Measurements from ENCODE around the gene COMTD1. TPM values are rescaled to one million over a fixed set of nuclear protein-coding genes. Genes with fewer than 3 reads are reported as not detected.
"Not testable (repeated sequence)": the region's sequence is repeated elsewhere in the genome, so short reads cannot be mapped to it uniquely, and the experiment has no call there.

The COMTD1 gene
- total RNA-seq, 2 experiments from 2014 or later = 33.2 to 34.8 TPM

GRCh38 chr10:75209921-75210281 lies 25.9 kb downstream of the COMTD1 start:
- Mint-ChIP-seq H3K27me3 (ENCODE audit: low read depth) (no peaks in the 10 kb centered on the region), H3K4me3 (peak overlapping the region; percentile 100), H3K36me3 (ENCODE audit: low read depth) (peaks cover 28% of the 10 kb centered on the region), H3K9me3 (no peaks in the 10 kb centered on the region), H3K4me1 (ENCODE audit: low read depth) (peaks cover 42% of the 10 kb centered on the region), H3K27ac (peak overlapping the region; percentile 99)
- intact Hi-C loops (cut with micrococcal nuclease) = loop anchor here (1.0 to 2.0 kb wide), 7 partner anchors 20 to 625 kb away; partner anchors contain the start of gene KAT6B
- CTCF ChIA-PET = interaction anchor here (0.6 to 5.4 kb wide), 7 partner anchors 12 to 99 kb away, joined by 3 to 38 read pairs (median 5); partner anchors contain the start of gene COMTD1
- peak; percentile 73 for DNase-seq

DNA sequence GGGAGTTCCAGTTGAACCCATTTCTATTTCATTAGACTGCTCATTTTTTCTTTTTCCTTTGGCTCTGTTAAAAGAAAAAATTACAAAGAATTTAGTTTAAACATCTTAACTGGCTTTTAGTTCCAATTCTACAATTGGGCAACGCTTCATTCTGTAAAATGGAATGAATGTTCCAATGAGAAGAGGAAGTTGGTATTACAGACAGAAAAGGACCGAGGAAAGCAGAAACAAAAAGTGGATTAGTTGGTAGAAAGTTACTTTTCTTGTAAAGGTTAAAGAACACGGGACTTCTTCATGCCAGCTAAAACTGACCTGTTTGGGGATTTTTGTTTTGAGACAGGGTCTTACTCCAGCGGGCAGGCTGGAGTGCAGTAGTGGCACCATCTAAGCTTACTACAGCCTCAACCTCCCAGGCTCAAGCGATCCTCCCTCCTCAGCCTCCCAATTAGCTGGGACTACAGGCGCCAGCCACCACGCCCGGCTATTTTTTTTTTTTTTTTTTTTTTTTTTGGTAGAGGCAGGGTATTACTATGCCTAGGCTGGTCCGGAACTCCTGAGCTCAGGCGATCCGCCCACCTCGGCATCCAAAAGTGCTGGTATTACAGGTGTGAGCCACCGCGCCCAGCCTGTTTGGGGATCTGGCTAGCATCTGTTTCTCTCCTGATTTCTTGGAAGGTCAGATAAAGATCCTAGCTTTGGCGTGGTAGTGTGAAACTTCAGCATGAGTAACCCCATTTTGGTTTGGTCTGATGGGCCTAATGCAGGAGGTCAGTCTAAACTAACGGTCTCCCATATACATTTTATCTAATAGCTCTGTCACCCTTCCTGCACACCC lies 26.5 kb downstream of the COMTD1 start:
- intact Hi-C loops (cut with micrococcal nuclease) = no loop called here
- H3K4me3 Mint-ChIP-seq = peak overlapping the region; percentile 100
- H3K36me3 Mint-ChIP-seq (ENCODE audit: low read depth) = peaks cover 24% of the 10 kb centered on the region
- CTCF ChIA-PET = interaction anchor here (0.6 to 5.4 kb wide), 9 partner anchors 17 to 660 kb away, joined by 3 to 38 read pairs (median 5); partner anchors contain the start of gene COMTD1
- peaks cover 38% of the 10 kb centered on the region for H3K4me1 Mint-ChIP-seq (ENCODE audit: low read depth)
- no peak for DNase-seq
- no peaks in the 10 kb centered on the region for H3K9me3 Mint-ChIP-seq
- H3K27ac Mint-ChIP-seq = peak overlapping the region; percentile 99
- H3K27me3 Mint-ChIP-seq (ENCODE audit: low read depth) = no peaks in the 10 kb centered on the region

GRCh38 chr10:75208181-75208580 lies 27.6 kb downstream of the COMTD1 start:
- H3K9me3 Mint-ChIP-seq = no peaks in the 10 kb centered on the region
- H3K36me3 Mint-ChIP-seq (ENCODE audit: low read depth) = peaks cover 18% of the 10 kb centered on the region
- no peaks in the 10 kb centered on the region for H3K27me3 Mint-ChIP-seq (ENCODE audit: low read depth)
- no peak for DNase-seq
- no peak overlapping the region for H3K4me3 Mint-ChIP-seq
- H3K27ac Mint-ChIP-seq = no peak overlapping the region
- peaks cover 31% of the 10 kb centered on the region for H3K4me1 Mint-ChIP-seq (ENCODE audit: low read depth)
- CTCF ChIA-PET = interaction anchor here (1.5 to 5.4 kb wide), 3 partner anchors 13 to 27 kb away, joined by 3 to 38 read pairs (median 11); partner anchors contain the start of gene COMTD1
- intact Hi-C loops (cut with micrococcal nuclease) = no loop called here

DNA sequence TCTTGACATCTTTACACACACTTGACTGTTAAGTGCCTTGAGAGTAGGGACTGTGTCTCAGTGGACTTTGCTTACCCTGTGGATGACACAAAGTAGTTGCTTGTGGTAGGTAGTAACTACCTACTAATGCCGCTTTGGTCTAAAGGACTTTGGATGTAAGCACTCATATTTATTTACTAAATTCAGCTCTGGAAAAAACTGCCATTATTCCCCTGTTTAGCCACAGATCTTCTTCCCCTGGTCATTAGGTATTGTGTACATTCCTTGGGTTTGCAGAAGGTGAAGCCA lies 28.0 kb downstream of the COMTD1 start:
- CTCF ChIA-PET = interaction anchor here (1.5 to 2.4 kb wide), 2 partner anchors 13 to 20 kb away, joined by 3 to 11 read pairs; no protein-coding TSS in a partner anchor
- H3K27me3 Mint-ChIP-seq (ENCODE audit: low read depth) = no peaks in the 10 kb centered on the region
- H3K4me3 Mint-ChIP-seq = no peak overlapping the region
- peaks cover 27% of the 10 kb centered on the region for H3K4me1 Mint-ChIP-seq (ENCODE audit: low read depth)
- DNase-seq = no peak
- no peak overlapping the region for H3K27ac Mint-ChIP-seq
- intact Hi-C loops (cut with micrococcal nuclease) = no loop called here
- peaks cover 17% of the 10 kb centered on the region for H3K36me3 Mint-ChIP-seq (ENCODE audit: low read depth)
- no peaks in the 10 kb centered on the region for H3K9me3 Mint-ChIP-seq

- Mint-ChIP-seq H3K36me3 (ENCODE audit: low read depth) (peaks cover 13% of the 10 kb centered on the region), H3K27me3 (ENCODE audit: low read depth) (no peaks in the 10 kb centered on the region), H3K9me3 (no peaks in the 10 kb centered on the region), H3K27ac (no peak overlapping the region), H3K4me3 (no peak overlapping the region), H3K4me1 (ENCODE audit: low read depth) (peaks cover 22% of the 10 kb centered on the region)
- DNase-seq = no peak
- CTCF ChIA-PET = interaction anchor here (1.5 to 2.4 kb wide), 2 partner anchors 12 to 19 kb away, joined by 3 to 11 read pairs; no protein-coding TSS in a partner anchor
- intact Hi-C loops (cut with micrococcal nuclease) = no loop called here
Observed at GRCh38 chr10:75207079-75207856, 28.5 kb downstream of the COMTD1 start.

DNA sequence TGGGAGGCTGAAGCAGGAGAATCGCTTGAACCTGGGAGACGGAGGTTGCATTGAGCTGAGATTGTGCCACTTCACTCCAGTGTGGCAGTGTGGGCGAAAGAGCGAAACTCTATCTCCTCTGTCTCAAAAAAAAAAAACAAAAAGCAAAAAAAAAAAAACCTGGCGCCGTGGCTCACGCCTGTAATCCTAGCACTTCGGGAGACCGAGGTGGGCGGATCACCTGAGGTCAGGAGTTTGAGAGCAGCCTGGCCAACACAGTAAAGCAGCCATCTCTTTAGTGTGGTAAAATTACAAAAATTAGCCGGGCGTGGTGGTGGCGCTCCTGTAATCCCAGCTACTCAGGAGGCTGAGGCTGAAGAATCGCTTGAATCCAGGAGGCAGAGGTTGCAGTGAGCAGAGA lies 29.1 kb downstream of the COMTD1 start:
- H3K4me1 Mint-ChIP-seq (ENCODE audit: low read depth) = peaks cover 15% of the 10 kb centered on the region
- H3K36me3 Mint-ChIP-seq (ENCODE audit: low read depth); H3K4me3 Mint-ChIP-seq; H3K9me3 Mint-ChIP-seq; intact Hi-C loops (cut with micrococcal nuclease); H3K27ac Mint-ChIP-seq; DNase-seq; H3K27me3 Mint-ChIP-seq (ENCODE audit: low read depth): not testable (repeated sequence)
- CTCF ChIA-PET = interaction anchor here (0.6 to 2.4 kb wide), 2 partner anchors 19 to 944 kb away, joined by 4 to 11 read pairs; no protein-coding TSS in a partner anchor

DNA sequence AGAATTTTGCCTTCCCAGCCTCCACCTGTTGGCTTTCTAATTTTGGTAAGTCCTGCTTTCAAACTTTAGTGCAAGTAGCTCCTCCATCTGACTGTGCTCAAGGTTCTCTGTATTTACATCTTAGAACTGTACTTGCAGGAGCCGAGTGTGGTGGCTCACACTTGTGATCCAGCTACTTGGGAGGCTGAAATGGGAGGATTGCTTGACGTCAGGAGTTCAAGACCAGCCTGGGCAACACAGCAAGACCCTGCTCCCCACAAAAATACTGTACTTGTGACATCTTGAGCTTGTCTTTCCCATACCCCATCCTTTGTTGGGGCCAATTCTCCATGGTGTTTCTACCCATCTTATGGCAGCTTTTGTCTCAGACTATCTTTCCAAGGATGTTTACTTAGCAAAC lies 29.8 kb downstream of the COMTD1 start:
- no peaks in the 10 kb centered on the region for H3K27me3 Mint-ChIP-seq (ENCODE audit: low read depth)
- H3K4me3 Mint-ChIP-seq = no peak overlapping the region
- H3K27ac Mint-ChIP-seq = no peak overlapping the region
- intact Hi-C loops (cut with micrococcal nuclease) = no loop called here
- peaks cover 11% of the 10 kb centered on the region for H3K4me1 Mint-ChIP-seq (ENCODE audit: low read depth)
- H3K9me3 Mint-ChIP-seq = no peaks in the 10 kb centered on the region
- no peak for DNase-seq
- CTCF ChIA-PET = interaction anchor here (0.6 kb wide), 1 partner anchor 943 kb away, joined by 4 read pairs; no protein-coding TSS in a partner anchor
- peaks cover under 1% of the 10 kb centered on the region for H3K36me3 Mint-ChIP-seq (ENCODE audit: low read depth)

DNA sequence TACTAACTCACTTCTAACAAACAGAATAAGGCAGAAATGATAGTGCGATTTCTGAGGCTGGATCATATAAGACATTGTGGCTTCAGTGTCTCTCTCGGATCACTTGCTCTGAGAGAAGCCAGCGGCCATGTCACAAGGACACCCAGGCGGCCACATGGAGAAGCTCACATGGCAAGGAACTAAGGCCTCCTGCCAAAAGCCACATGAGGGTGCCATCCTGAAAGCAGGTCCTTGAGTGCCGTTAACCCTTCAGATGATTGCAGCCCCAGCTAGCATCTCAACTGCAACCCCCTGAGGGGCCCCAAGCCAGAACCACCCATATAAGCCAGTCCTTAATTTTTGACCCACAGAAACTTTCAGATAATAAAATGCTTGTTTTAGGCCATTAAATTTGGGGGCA lies 32.0 kb downstream of the COMTD1 start:
- Mint-ChIP-seq H3K27ac (no peak overlapping the region), H3K27me3 (ENCODE audit: low read depth) (no peaks in the 10 kb centered on the region), H3K4me3 (no peak overlapping the region), H3K9me3 (no peaks in the 10 kb centered on the region), H3K36me3 (ENCODE audit: low read depth) (no peaks in the 10 kb centered on the region), H3K4me1 (ENCODE audit: low read depth) (peaks cover 7% of the 10 kb centered on the region)
- intact Hi-C loops (cut with micrococcal nuclease) = no loop called here
- no peak for DNase-seq
- CTCF ChIA-PET = interaction anchor here (2.1 kb wide), 1 partner anchor 16 kb away, joined by 9 read pairs; no protein-coding TSS in a partner anchor

DNA sequence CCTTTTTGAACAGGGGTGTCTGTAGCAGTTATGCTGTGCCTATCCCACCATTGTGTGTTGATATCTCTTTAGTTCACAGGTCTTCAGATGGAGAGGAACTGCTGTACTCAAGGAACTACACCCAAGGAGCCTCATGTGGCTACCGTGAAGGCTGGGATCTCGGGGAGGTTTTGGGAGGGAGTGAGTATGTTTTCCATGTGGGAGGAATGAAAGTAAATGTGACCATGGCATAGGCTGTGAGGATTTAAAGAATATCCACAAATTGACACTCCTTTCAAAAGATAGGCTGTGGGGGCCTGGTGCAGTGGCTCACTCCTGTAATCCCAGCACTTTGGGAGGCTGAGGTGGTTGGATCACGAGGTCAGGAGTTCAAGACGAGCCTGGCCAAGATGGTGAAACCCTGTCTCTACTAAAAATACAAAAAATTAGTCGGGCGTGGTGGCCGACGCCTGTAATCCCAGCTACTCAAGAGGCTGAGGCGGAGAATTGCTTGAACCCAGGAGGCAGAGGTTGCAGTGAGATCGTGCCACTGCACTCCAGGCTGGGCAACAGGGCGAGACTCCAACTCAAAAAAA lies 32.6 kb downstream of the COMTD1 start:
- CTCF ChIA-PET = interaction anchor here (2.1 kb wide), 1 partner anchor 15 kb away, joined by 9 read pairs; no protein-coding TSS in a partner anchor
- DNase-seq; H3K27ac Mint-ChIP-seq; H3K36me3 Mint-ChIP-seq (ENCODE audit: low read depth); H3K27me3 Mint-ChIP-seq (ENCODE audit: low read depth); intact Hi-C loops (cut with micrococcal nuclease); H3K9me3 Mint-ChIP-seq; H3K4me1 Mint-ChIP-seq (ENCODE audit: low read depth); H3K4me3 Mint-ChIP-seq: not testable (repeated sequence)

- Mint-ChIP-seq H3K4me1 (ENCODE audit: low read depth) (no peaks in the 10 kb centered on the region), H3K4me3 (no peak overlapping the region), H3K9me3 (no peaks in the 10 kb centered on the region), H3K27me3 (ENCODE audit: low read depth) (no peaks in the 10 kb centered on the region), H3K36me3 (ENCODE audit: low read depth) (no peaks in the 10 kb centered on the region), H3K27ac (no peak overlapping the region)
- CTCF ChIA-PET = no interaction called here
- intact Hi-C loops (cut with micrococcal nuclease) = no loop called here
- no peak for DNase-seq
Observed at GRCh38 chr10:75202321-75203045, 33.3 kb downstream of the COMTD1 start.

DNA sequence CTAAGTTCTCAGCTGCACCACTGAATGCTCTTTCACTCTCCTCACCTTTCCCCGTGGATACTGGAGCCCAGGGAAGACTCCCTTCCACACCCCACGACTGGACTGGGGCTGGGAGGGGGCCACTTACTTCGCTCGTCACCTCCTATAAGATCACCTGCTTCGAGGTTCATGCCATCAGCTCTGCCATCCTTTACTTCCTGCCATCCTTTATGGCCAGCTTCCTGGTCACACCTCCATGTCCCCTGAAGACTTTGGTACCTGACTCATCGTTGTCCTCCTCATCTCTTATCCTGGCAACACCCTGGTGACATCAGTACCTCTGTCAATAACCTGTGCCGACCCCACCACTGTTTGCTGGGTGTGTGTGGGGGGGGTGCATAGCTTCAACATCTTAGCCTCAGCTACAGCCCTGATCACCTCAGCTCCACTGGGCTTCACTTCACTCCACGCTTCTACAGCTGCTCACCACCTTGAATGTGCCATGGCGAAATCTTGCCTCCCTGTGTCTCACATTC lies 33.9 kb downstream of the COMTD1 start:
- Mint-ChIP-seq H3K4me1 (ENCODE audit: low read depth) (no peaks in the 10 kb centered on the region), H3K9me3 (no peaks in the 10 kb centered on the region), H3K27ac (no peak overlapping the region), H3K36me3 (ENCODE audit: low read depth) (no peaks in the 10 kb centered on the region), H3K4me3 (no peak overlapping the region), H3K27me3 (ENCODE audit: low read depth) (no peaks in the 10 kb centered on the region)
- intact Hi-C loops (cut with micrococcal nuclease) = no loop called here
- DNase-seq = no peak
- CTCF ChIA-PET = interaction anchor here (0.6 kb wide), 1 partner anchor 23 kb away, joined by 3 read pairs; no protein-coding TSS in a partner anchor

Measured in activated naive CD4-positive, alpha-beta T cell treated with anti-CD3 and anti-CD28 coated beads for 36 hours (primary cell).